ENCODE data around the gene KCNAB1. TPM values are rescaled to one million over a fixed set of nuclear protein-coding genes. Genes with fewer than 3 reads are reported as not detected.

KCNAB1 gene
- total RNA-seq, 1 experiment from 2014 or later = not detected

DNA sequence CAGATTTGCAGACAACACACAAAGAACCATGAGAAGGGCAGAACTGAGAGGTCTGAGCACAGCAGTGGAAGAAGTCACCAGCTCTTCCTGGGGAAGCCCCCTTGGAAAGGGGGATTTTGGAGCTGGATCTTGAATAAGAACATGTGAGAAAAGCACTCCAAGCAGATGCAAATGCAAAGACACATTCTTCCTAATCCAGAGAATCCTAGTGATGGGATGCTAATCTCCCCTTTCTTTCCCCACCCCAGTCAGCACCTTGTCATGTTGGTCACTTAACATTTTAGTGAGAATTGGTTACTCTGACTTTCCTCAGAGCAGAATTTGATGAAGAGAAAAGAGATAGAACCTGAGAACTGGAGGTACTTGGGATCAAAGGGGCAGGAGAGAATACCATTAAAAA, 286.0 kb downstream of the KCNAB1 start:
- no peak overlapping the region for H3K4me3 ChIP-seq (replicated peaks in 1 of 2; ENCODE audit: low read depth in 1 of 2, low read length in 2 of 2)
- ATAC-seq (no peak), DNase-seq (ENCODE audit: low read depth, low spot score) (no peak)
- H3K4me2 ChIP-seq (ENCODE audit: low read length) = no peak overlapping the region
- no peaks in the 10 kb centered on the region for H3K79me2 ChIP-seq (ENCODE audit: insufficient read depth, low read length)
- TF ChIP-seq SRF (IDR thresholded peaks at IDR 0.05; ENCODE audit: low read depth) (no peak), SIN3A (IDR thresholded peaks at IDR 0.05; ENCODE audit: low read depth) (no peak), EGR1 (IDR thresholded peaks at IDR 0.05; ENCODE audit: low read depth) (no peak), JUND (IDR thresholded peaks at IDR 0.05) (no peak)
- TF ChIP-seq, protein P1, sequence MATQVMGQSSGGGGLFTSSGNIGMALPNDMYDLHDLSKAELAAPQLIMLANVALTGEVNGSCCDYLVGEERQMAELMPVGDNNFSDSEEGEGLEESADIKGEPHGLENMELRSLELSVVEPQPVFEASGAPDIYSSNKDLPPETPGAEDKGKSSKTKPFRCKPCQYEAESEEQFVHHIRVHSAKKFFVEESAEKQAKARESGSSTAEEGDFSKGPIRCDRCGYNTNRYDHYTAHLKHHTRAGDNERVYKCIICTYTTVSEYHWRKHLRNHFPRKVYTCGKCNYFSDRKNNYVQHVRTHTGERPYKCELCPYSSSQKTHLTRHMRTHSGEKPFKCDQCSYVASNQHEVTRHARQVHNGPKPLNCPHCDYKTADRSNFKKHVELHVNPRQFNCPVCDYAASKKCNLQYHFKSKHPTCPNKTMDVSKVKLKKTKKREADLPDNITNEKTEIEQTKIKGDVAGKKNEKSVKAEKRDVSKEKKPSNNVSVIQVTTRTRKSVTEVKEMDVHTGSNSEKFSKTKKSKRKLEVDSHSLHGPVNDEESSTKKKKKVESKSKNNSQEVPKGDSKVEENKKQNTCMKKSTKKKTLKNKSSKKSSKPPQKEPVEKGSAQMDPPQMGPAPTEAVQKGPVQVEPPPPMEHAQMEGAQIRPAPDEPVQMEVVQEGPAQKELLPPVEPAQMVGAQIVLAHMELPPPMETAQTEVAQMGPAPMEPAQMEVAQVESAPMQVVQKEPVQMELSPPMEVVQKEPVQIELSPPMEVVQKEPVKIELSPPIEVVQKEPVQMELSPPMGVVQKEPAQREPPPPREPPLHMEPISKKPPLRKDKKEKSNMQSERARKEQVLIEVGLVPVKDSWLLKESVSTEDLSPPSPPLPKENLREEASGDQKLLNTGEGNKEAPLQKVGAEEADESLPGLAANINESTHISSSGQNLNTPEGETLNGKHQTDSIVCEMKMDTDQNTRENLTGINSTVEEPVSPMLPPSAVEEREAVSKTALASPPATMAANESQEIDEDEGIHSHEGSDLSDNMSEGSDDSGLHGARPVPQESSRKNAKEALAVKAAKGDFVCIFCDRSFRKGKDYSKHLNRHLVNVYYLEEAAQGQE (IDR thresholded peaks at IDR 0.05; ENCODE audit: low read depth) = no peak
- TF ChIP-seq, protein P2, sequence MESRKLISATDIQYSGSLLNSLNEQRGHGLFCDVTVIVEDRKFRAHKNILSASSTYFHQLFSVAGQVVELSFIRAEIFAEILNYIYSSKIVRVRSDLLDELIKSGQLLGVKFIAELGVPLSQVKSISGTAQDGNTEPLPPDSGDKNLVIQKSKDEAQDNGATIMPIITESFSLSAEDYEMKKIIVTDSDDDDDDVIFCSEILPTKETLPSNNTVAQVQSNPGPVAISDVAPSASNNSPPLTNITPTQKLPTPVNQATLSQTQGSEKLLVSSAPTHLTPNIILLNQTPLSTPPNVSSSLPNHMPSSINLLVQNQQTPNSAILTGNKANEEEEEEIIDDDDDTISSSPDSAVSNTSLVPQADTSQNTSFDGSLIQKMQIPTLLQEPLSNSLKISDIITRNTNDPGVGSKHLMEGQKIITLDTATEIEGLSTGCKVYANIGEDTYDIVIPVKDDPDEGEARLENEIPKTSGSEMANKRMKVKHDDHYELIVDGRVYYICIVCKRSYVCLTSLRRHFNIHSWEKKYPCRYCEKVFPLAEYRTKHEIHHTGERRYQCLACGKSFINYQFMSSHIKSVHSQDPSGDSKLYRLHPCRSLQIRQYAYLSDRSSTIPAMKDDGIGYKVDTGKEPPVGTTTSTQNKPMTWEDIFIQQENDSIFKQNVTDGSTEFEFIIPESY (IDR thresholded peaks at IDR 0.05; ENCODE audit: extremely low read depth, insufficient replicate concordance, low read length) = no peak
- no peak overlapping the region for H3K27ac ChIP-seq (ENCODE audit: low read depth, low read length)
- no TSS peak for BruUV-seq (replicated peaks)
- no peaks in the 10 kb centered on the region for H3K36me3 ChIP-seq (ENCODE audit: control insufficient read depth in 1 of 2, insufficient read depth in 2 of 2, low read length in 2 of 2)
- ChIA-PET RAD21 (ENCODE audit: low non-redundant PET in 1 of 2, low total read pairs in 2 of 2, uncharacterized antibody in 2 of 2, unreplicated experiment in 2 of 2) (no interaction called here), POLR2A (no interaction called here), CTCF (interaction anchor here (0.8 kb wide), 1 partner anchor 24 kb away, joined by 3 read pairs; no protein-coding TSS in a partner anchor)
- H3K9ac ChIP-seq (ENCODE audit: low read length) = no peak overlapping the region
- no peaks in the 10 kb centered on the region for H3K9me3 ChIP-seq (ENCODE audit: control insufficient read depth in 1 of 2, insufficient read depth in 1 of 2, low read depth in 1 of 2, low read length in 2 of 2)
- H4K20me1 ChIP-seq (ENCODE audit: insufficient read depth) = no peaks in the 10 kb centered on the region
- intact Hi-C loops (cut with micrococcal nuclease) = no loop called here
- H3K9me2 ChIP-seq (ENCODE audit: insufficient read depth) = no peaks in the 10 kb centered on the region
- no peak overlapping the region for H2AFZ ChIP-seq (ENCODE audit: low read depth, low read length, poor library complexity, severe bottlenecking)
- 0 out of 2 replicates have a peak, but pooled peaks cover 3% of the 10 kb centered on the region for H3K27me3 ChIP-seq (ENCODE audit: insufficient read depth, low read length)
- H3K4me1 ChIP-seq (ENCODE audit: control insufficient read depth in 1 of 2, insufficient read depth in 2 of 2, low read length in 2 of 2) = no peaks in the 10 kb centered on the region

Data from HCT116 (cell line).